IMR-90 (cell line): ENCODE data around the gene COPS7A. TPM values are rescaled to one million over a fixed set of nuclear protein-coding genes. Genes with fewer than 3 reads are reported as not detected.
A peak's percentile ranks its signal among the peaks of the same experiment; 100 is the strongest.

Experiments used
- ATAC-seq: fragments of 200-7000 bp; cut with Tn5 transposase; 2 replicates; pipeline ENCODE4 v1.9.1; 2020; ENCODE audit warnings: low read depth, mild to moderate bottlenecking, moderate library complexity
- BruUV-seq: library from RNA; stranded (reverse); fragments of 400-500 nt; replicated peaks from 2 replicates; lab custom pipeline; 2021; lab: Mats Ljungman, UMichigan
- CTCF ChIA-PET: fragments of 300-600 bp; formaldehyde crosslinking; extraction: SDS; loops from one replicate; lab custom pipeline; 2021; ENCODE audit warnings: antibody characterized with exemption; lab: Yijun Ruan, JAX
- POLR2A ChIA-PET: fragments of 300-600 bp; sonication (Branson Sonifier 250); formaldehyde crosslinking; loops from one replicate; lab custom pipeline; 2022; ENCODE audit warnings: antibody characterized with exemption; ENCODE audit not compliant: unreplicated experiment; lab: Charles Lee
- DNase-seq: peaks from one replicate; pipeline ENCODE4 v3.0.0; 2013
- H2AFZ ChIP-seq: replicated peaks from 2 replicates; pipeline ENCODE3; 2013; ENCODE audit warnings: low read length, mild to moderate bottlenecking; ENCODE audit not compliant: poor library complexity
- H2AK5ac ChIP-seq: 2 replicates; pipeline ENCODE4 v1.6.1; 2013; ENCODE audit warnings: low read depth, low read length, inconsistent platforms
- H2AK9ac ChIP-seq: replicated peaks from 2 replicates; pipeline ENCODE3; 2013; ENCODE audit warnings: mild to moderate bottlenecking, low read depth, low read length, moderate library complexity; ENCODE audit not compliant: poor library complexity
- H2BK120ac ChIP-seq: 2 replicates; pipeline ENCODE4 v1.6.1; 2013; ENCODE audit warnings: low read depth, low read length, inconsistent platforms
- H2BK15ac ChIP-seq: 3 replicates; pipeline ENCODE4 v1.6.1; 2013; ENCODE audit warnings: low read depth, low read length, inconsistent platforms
- H2BK20ac ChIP-seq: 2 replicates; pipeline ENCODE4 v1.6.1; 2013; ENCODE audit warnings: low read depth, mild to moderate bottlenecking, inconsistent platforms, low read length, moderate library complexity
- H2BK5ac ChIP-seq: 2 replicates; pipeline ENCODE4 v1.6.1; 2013; ENCODE audit warnings: mild to moderate bottlenecking, low read depth, low read length, inconsistent platforms; ENCODE audit not compliant: poor library complexity, severe bottlenecking
- H3K14ac ChIP-seq: replicated peaks from 2 replicates; pipeline ENCODE4 v1.6.1; 2013; ENCODE audit warnings: low read depth, low read length, inconsistent platforms
- H3K18ac ChIP-seq: 2 replicates; pipeline ENCODE4 v1.6.1; 2013; ENCODE audit warnings: low read depth, low read length, control low read depth
- H3K23ac ChIP-seq: 2 replicates; pipeline ENCODE4 v1.6.1; 2013; ENCODE audit warnings: low read depth, low read length, inconsistent platforms
- H3K27ac ChIP-seq: 2 replicates; pipeline ENCODE4 v1.5.1; 2013; ENCODE audit warnings: mild to moderate bottlenecking, control low read depth, low read length; ENCODE audit not compliant: insufficient read depth
- H3K27me3 ChIP-seq: 2 replicates; pipeline ENCODE4 v1.6.1; 2013; ENCODE audit warnings: low read length; ENCODE audit not compliant: control insufficient read depth, insufficient read depth
- H3K36me3 ChIP-seq: 2 replicates; pipeline ENCODE4 v1.6.1; 2013; ENCODE audit warnings: low read length, mixed read lengths; ENCODE audit not compliant: control insufficient read depth, insufficient read depth
- H3K4ac ChIP-seq: 2 replicates; pipeline ENCODE4 v1.6.1; 2013; ENCODE audit warnings: low read depth, low read length, inconsistent platforms
- H3K4me1 ChIP-seq: 2 replicates; pipeline ENCODE4 v1.6.1; 2013; ENCODE audit warnings: low read length, mixed read lengths; ENCODE audit not compliant: control insufficient read depth, insufficient read depth
- H3K4me2 ChIP-seq: 2 replicates; pipeline ENCODE4 v1.6.1; 2013; ENCODE audit warnings: low read depth, mild to moderate bottlenecking, control low read depth, low read length, moderate library complexity
- H3K4me3 ChIP-seq: 2 replicates; pipeline ENCODE4 v1.5.1; 2013; ENCODE audit warnings: low read depth, mild to moderate bottlenecking, control low read depth, low read length, moderate library complexity; ENCODE audit not compliant: insufficient read depth
- H3K56ac ChIP-seq: 2 replicates; pipeline ENCODE4 v1.6.1; 2013; ENCODE audit warnings: low read length, inconsistent platforms; ENCODE audit not compliant: insufficient read depth; ENCODE audit errors: extremely low read depth
- H3K79me1 ChIP-seq, 2 experiments: 2 replicates each; pipeline ENCODE4 v1.6.1; 2013; ENCODE audit warnings: low read length in 2 of 2, inconsistent platforms in 1 of 2, low read depth in 1 of 2
- H3K9ac ChIP-seq: 2 replicates; pipeline ENCODE4 v1.6.1; 2013; ENCODE audit warnings: low read depth, low read length, control low read depth
- H3K9me1 ChIP-seq: 2 replicates; pipeline ENCODE4 v1.6.1; 2013; ENCODE audit warnings: low read length, inconsistent platforms; ENCODE audit not compliant: insufficient read depth
- H3K9me3 ChIP-seq: 2 replicates; pipeline ENCODE4 v1.6.1; 2013; ENCODE audit warnings: low read length; ENCODE audit not compliant: control insufficient read depth, insufficient read depth
- H4K20me1 ChIP-seq: 2 replicates; pipeline ENCODE4 v1.6.1; 2013; ENCODE audit warnings: low read length, inconsistent platforms; ENCODE audit not compliant: insufficient read depth
- H4K5ac ChIP-seq: 2 replicates; pipeline ENCODE4 v1.6.1; 2013; ENCODE audit warnings: mild to moderate bottlenecking, low read depth, low read length, control low read depth
- H4K8ac ChIP-seq, 2 experiments: 2 replicates each; pipeline ENCODE4 v1.6.1; 2013; ENCODE audit warnings: low read depth in 2 of 2, low read length in 2 of 2, control low read depth in 1 of 2, inconsistent platforms in 1 of 2
- H4K91ac ChIP-seq: 2 replicates; pipeline ENCODE4 v1.6.1; 2013; ENCODE audit warnings: low read depth, low read length, inconsistent platforms; ENCODE audit not compliant: insufficient read depth
- CEBPB ChIP-seq: IDR thresholded peaks from 2 replicates; pipeline ENCODE4 v1.6.1; 2012; ENCODE audit warnings: low read depth, low read length, improper control_type of control experiment
- FOS ChIP-seq: fragments of 150-350 bp; IDR thresholded peaks from 2 replicates; pipeline ENCODE4 v1.6.1; 2016; ENCODE audit warnings: low read depth, low read length
- MAFK ChIP-seq: IDR thresholded peaks from 2 replicates; pipeline ENCODE4 v1.6.1; 2012; ENCODE audit warnings: low read depth, low read length, improper control_type of control experiment
- NFE2L2 ChIP-seq: fragments of 150-350 bp; IDR thresholded peaks from 2 replicates; pipeline ENCODE4 v1.6.1; 2016; ENCODE audit warnings: low read depth, mild to moderate bottlenecking, low read length
- RAD21 ChIP-seq: IDR thresholded peaks from 2 replicates; pipeline ENCODE4 v1.6.1; 2012; ENCODE audit warnings: low read length, improper control_type of control experiment
- RFX5 ChIP-seq: IDR thresholded peaks from 2 replicates; pipeline ENCODE4 v1.8.0; 2012; ENCODE audit warnings: low read depth, mild to moderate bottlenecking, low read length, moderate library complexity
- WGBS, 2 experiments: methylation state at CpG; one replicate each; pipeline versions ENCODE4 v1.1.5 to v1.1.7; 2013; ENCODE audit warnings: missing lambda C conversion rate in 2 of 2; ENCODE audit not compliant: insufficient read length in 1 of 2; ENCODE audit errors: extremely low coverage in 2 of 2; 5-methylcytosine and 5-hydroxymethylcytosine counted together
- dilution Hi-C: fragments of 300-500 bp; cut with HindIII; formaldehyde crosslinking; loops from one replicate; pipeline ENCODE4 v1.14.3; 2018; ENCODE audit warnings: low sequenced_read_pairs; ENCODE audit not compliant: unreplicated experiment
- in situ Hi-C: fragments of 300-500 bp; cut with MboI; formaldehyde crosslinking; loops from 3 replicates; pipeline ENCODE4 v1.14.3; 2019; ENCODE audit warnings: low sequenced_read_pairs, inconsistent platforms, mixed read lengths
- intact Hi-C: fragments of 100-400 bp; cut with micrococcal nuclease; formaldehyde crosslinking; loops from 2 replicates; pipeline ENCODE4 v1.10.0; 2022
- polyA plus RNA-seq, 3 experiments: library from polyadenylated mRNA; depleted of rRNA; stranded (reverse); fragments of >200 nt; gene quantifications; 2 replicates each; pipeline ENCODE4 v1.2.3, GENCODE V29; 2012; ENCODE audit warnings: low replicate concordance in 1 of 3
- total RNA-seq: library from RNA; depleted of rRNA; stranded (reverse); fragments of >200 nt; gene quantifications from 2 replicates; pipeline ENCODE4 v1.2.3, GENCODE V29; 2012
- TF ChIP-seq, protein P1 (sequence below): fragments of 150-350 bp; IDR thresholded peaks from 2 replicates; pipeline ENCODE4 v1.6.1; 2016; ENCODE audit warnings: low read depth, mild to moderate bottlenecking, low read length, moderate library complexity, borderline replicate concordance

The COPS7A gene
- total and polyA plus RNA-seq, 2 of the 4 experiments (the other 2 are of a cell fraction) = 58.8 to 135 TPM

DNA sequence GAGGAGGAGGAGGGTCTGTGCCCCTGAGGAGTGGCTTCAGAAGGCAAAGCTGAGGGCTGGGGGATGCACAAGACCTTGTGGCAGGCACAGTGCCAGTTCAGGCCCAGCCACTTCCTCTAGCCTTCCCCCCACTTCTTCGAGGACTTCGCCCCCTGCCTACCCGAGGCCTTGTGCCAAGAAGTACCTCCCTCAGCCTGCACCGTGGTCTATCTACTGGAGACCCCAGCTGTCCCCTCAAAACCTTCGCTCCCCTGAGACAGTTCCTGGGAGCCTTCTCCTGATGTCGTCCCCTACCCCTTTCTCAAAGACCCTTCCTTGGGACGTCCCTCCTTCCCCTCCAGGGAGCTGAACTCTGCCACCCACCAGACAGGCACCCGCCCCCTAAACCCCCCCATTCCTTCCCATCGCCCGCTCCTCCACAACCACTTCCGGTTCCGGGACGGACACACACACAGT lies 35.3 kb upstream of the COPS7A start:
- no TSS peak for BruUV-seq
- in situ Hi-C loops (loop anchor here (10.0 kb wide), 1 partner anchor 114 kb away; no protein-coding TSS in a partner anchor), intact Hi-C loops (loop anchor here (1.0 to 10.0 kb wide), 6 partner anchors 15 to 139 kb away; partner anchors contain the start of genes IFFO1, ING4, MLF2 and P3H3)

More for the DNA sequence above, 35.3 kb upstream of the COPS7A start:
- H2AK9ac ChIP-seq = peak overlapping the region; percentile 96
- DNase-seq (peak; percentile 13), ATAC-seq (no peak)
- H3K27ac ChIP-seq = peak overlapping the region; percentile 89
- dilution Hi-C loops = no loop called here
- H3K4ac ChIP-seq = peak overlapping the region; percentile 95
- H3K27me3 ChIP-seq = no peaks in the 10 kb centered on the region
- ChIA-PET CTCF (interaction anchor here (1.3 kb wide), 1 partner anchor 64 kb away, joined by 3 read pairs; the partner anchor contains the start of gene MLF2), POLR2A (interaction anchor here (0.6 kb wide), 3 partner anchors 73 to 435 kb away, joined by 3 to 13 read pairs (median 3); no protein-coding TSS in a partner anchor)
- H2BK15ac ChIP-seq = peak overlapping the region; percentile 89; the same call in 2 of the 3 replicates
- H3K23ac ChIP-seq = peak overlapping the region; percentile 89
- H2BK20ac ChIP-seq = peak overlapping the region; percentile 16; the same call in 1 of the 2 replicates
- H4K5ac ChIP-seq = peak overlapping the region; percentile 92
- peak overlapping the region; percentile 98 for H3K4me2 ChIP-seq
- H3K36me3 ChIP-seq = peaks cover 2% of the 10 kb centered on the region; the same call in 1 of the 2 replicates
- H3K79me1 ChIP-seq = peaks cover 15 to 49% of the 10 kb centered on the region in 2 experiments
- H3K14ac ChIP-seq = peak overlapping the region; percentile 84
- no peaks in the 10 kb centered on the region for H3K9me3 ChIP-seq
- peak overlapping the region; percentile 82 for H3K56ac ChIP-seq
- H4K91ac ChIP-seq = peak overlapping the region; percentile 96
- no peaks in the 10 kb centered on the region for H3K9me1 ChIP-seq
- 0% methylated on average over 1 of the region's 13 CpGs; no CpG with 5 or more reads in 1 of the 2 experiments for WGBS, 2 experiments
- TF ChIP-seq MAFK (no peak), CEBPB (no peak), RFX5 (no peak), NFE2L2 (no peak), FOS (no peak), RAD21 (no peak)
- TF ChIP-seq, protein P1, sequence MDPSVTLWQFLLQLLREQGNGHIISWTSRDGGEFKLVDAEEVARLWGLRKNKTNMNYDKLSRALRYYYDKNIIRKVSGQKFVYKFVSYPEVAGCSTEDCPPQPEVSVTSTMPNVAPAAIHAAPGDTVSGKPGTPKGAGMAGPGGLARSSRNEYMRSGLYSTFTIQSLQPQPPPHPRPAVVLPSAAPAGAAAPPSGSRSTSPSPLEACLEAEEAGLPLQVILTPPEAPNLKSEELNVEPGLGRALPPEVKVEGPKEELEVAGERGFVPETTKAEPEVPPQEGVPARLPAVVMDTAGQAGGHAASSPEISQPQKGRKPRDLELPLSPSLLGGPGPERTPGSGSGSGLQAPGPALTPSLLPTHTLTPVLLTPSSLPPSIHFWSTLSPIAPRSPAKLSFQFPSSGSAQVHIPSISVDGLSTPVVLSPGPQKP = 0 out of 2 replicates have a peak, but pooled peaks have one; percentile 24
- H3K4me1 ChIP-seq = peaks cover 5% of the 10 kb centered on the region
- H4K20me1 ChIP-seq = peaks cover 15% of the 10 kb centered on the region; the same call in 1 of the 2 replicates
- peak overlapping the region; percentile 96 to 99 for H4K8ac ChIP-seq
- H2AFZ ChIP-seq = peak overlapping the region; percentile 95
- peak overlapping the region; percentile 93 for H2BK5ac ChIP-seq
- peak overlapping the region; percentile 100 for H2AK5ac ChIP-seq
- H2BK120ac ChIP-seq = peak overlapping the region; percentile 42
- H3K18ac ChIP-seq = peak overlapping the region; percentile 68
- H3K4me3 ChIP-seq = peak overlapping the region; percentile 83
- H3K9ac ChIP-seq = peak overlapping the region; percentile 89
